MCF 10A (cell line): ENCODE results near the gene WDFY3. TPM values are rescaled to one million over a fixed set of nuclear protein-coding genes. Genes with fewer than 3 reads are reported as not detected.
A peak's percentile ranks its signal among the peaks of the same experiment; 100 is the strongest.

Source experiments
- BruUV-seq: library from RNA; stranded (reverse); fragments of 400-500 nt; replicated peaks from 2 replicates; lab custom pipeline; 2021; lab: Mats Ljungman, UMichigan
- CTCF ChIA-PET: fragments of 300-600 bp; sonication (Branson Sonifier 250); formaldehyde crosslinking; extraction: SDS; loops from one replicate; lab custom pipeline; 2021; ENCODE audit warnings: antibody characterized with exemption, inconsistent platforms; lab: Yijun Ruan, JAX
- POLR2A ChIA-PET: fragments of 300-600, 350-650 bp; sonication (Branson Sonifier 250); formaldehyde crosslinking; extraction: SDS; loops from one replicate; lab custom pipeline; 2020; ENCODE audit warnings: antibody characterized with exemption, inconsistent platforms; lab: Yijun Ruan, JAX
- DNase-seq: peaks from one replicate; pipeline ENCODE4 v3.0.0-alpha.2; 2018; ENCODE audit not compliant: unreplicated experiment
- H3K27ac Mint-ChIP-seq: one replicate; pipeline ENCODE4 v1.8.0; 2022; ENCODE audit warnings: mild to moderate bottlenecking, low read depth, mixed read lengths; ENCODE audit not compliant: unreplicated experiment
- H3K27me3 Mint-ChIP-seq: one replicate; pipeline ENCODE4 v1.8.0; 2022; ENCODE audit warnings: mixed read lengths; ENCODE audit not compliant: insufficient read depth, unreplicated experiment
- H3K36me3 Mint-ChIP-seq: one replicate; pipeline ENCODE4 v1.8.0; 2022; ENCODE audit warnings: mild to moderate bottlenecking, moderate library complexity, mixed read lengths; ENCODE audit not compliant: insufficient read depth, unreplicated experiment
- H3K4me1 Mint-ChIP-seq: one replicate; pipeline ENCODE4 v1.8.0; 2022; ENCODE audit warnings: mixed read lengths; ENCODE audit not compliant: insufficient read depth, unreplicated experiment
- H3K4me3 Mint-ChIP-seq: one replicate; pipeline ENCODE4 v1.8.0; 2022; ENCODE audit warnings: mild to moderate bottlenecking, moderate library complexity, mixed read lengths; ENCODE audit not compliant: unreplicated experiment
- H3K9me3 Mint-ChIP-seq: one replicate; pipeline ENCODE4 v1.8.0; 2022; ENCODE audit warnings: mixed read lengths; ENCODE audit not compliant: unreplicated experiment
- intact Hi-C: fragments of 100-400 bp; cut with micrococcal nuclease; formaldehyde crosslinking; loops from 2 replicates; pipeline ENCODE4 v1.14.1; 2022
- total RNA-seq: library from RNA; stranded (reverse); gene quantifications from 2 replicates; pipeline ENCODE4 v1.2.3, GENCODE V29; 2022
- TF ChIP-seq, protein P1 (sequence below): fragments of 200-600 bp; IDR thresholded peaks from one replicate; pipeline ENCODE4 v1.8.0; 2022; ENCODE audit warnings: antibody characterized with exemption, mild to moderate bottlenecking; ENCODE audit not compliant: unreplicated experiment

The WDFY3 gene
- total RNA-seq, 1 experiment from 2014 or later: 90.7 TPM

GRCh38 chr4:84915396-84915780 lies 51.1 kb downstream of the WDFY3 start:
- ChIA-PET CTCF (interaction anchor here (1.0 kb wide), 1 partner anchor 15 kb away, joined by 3 read pairs; no protein-coding TSS in a partner anchor), POLR2A (interaction anchor here (1.6 kb wide), 1 partner anchor 51 kb away, joined by 13 read pairs; the partner anchor contains the start of gene WDFY3)
- BruUV-seq: no TSS peak
- TF ChIP-seq, protein P1, sequence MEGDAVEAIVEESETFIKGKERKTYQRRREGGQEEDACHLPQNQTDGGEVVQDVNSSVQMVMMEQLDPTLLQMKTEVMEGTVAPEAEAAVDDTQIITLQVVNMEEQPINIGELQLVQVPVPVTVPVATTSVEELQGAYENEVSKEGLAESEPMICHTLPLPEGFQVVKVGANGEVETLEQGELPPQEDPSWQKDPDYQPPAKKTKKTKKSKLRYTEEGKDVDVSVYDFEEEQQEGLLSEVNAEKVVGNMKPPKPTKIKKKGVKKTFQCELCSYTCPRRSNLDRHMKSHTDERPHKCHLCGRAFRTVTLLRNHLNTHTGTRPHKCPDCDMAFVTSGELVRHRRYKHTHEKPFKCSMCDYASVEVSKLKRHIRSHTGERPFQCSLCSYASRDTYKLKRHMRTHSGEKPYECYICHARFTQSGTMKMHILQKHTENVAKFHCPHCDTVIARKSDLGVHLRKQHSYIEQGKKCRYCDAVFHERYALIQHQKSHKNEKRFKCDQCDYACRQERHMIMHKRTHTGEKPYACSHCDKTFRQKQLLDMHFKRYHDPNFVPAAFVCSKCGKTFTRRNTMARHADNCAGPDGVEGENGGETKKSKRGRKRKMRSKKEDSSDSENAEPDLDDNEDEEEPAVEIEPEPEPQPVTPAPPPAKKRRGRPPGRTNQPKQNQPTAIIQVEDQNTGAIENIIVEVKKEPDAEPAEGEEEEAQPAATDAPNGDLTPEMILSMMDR: no peak
- no peak overlapping the region for H3K4me3 Mint-ChIP-seq
- no peaks in the 10 kb centered on the region for H3K27me3 Mint-ChIP-seq
- no peak overlapping the region for H3K27ac Mint-ChIP-seq
- H3K36me3 Mint-ChIP-seq: peaks cover 9% of the 10 kb centered on the region
- H3K9me3 Mint-ChIP-seq: no peaks in the 10 kb centered on the region
- intact Hi-C loops: no loop called here
- H3K4me1 Mint-ChIP-seq: peaks cover 27% of the 10 kb centered on the region
- DNase-seq: no peak

DNA sequence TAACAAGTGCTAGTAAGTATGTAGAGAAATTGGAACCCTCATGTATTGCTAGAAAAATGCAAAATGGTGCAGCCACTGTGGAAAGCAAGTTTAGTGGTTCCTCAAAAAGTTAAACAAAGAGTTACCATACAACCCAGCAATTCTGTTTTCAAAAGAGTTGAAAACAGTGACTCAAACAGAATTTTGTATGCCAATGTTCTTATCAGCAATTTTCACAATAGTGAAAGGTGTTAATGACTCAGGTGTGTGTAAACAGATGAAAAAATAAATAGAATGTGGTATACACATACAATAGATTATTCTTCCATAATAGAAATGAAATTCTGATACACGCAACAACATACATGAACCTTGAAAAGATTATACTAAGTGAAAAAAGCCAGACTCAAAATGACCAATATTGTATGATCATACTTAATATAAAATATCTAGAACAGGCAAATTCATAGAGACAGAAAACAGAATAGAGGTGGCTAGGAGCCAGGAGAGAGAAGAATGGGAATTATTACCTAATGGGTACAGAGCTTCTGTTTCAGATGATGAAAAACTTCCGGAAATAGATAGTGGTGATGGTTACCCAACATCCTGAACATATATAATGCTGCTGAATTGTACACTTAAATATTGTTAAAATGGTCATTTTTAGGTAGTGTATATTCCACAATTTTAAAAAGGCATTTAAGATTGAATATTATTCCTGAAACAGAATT lies 51.6 kb downstream of the WDFY3 start:
- Mint-ChIP-seq H3K9me3 (no peaks in the 10 kb centered on the region), H3K36me3 (peaks cover 7% of the 10 kb centered on the region), H3K27me3 (no peaks in the 10 kb centered on the region), H3K27ac (peak overlapping the region; percentile 27), H3K4me1 (peaks cover 21% of the 10 kb centered on the region), H3K4me3 (no peak overlapping the region)
- CTCF ChIA-PET: no interaction called here
- peak; percentile 72 for DNase-seq
- no TSS peak for BruUV-seq
- POLR2A ChIA-PET: interaction anchor here (1.6 kb wide), 1 partner anchor 52 kb away, joined by 13 read pairs; the partner anchor contains the start of gene WDFY3
- intact Hi-C loops: no loop called here
- TF ChIP-seq, protein P1: no peak

GRCh38 chr4:84913176-84913575 lies 53.3 kb downstream of the WDFY3 start:
- Mint-ChIP-seq H3K27me3 (no peaks in the 10 kb centered on the region), H3K4me1 (peaks cover 15% of the 10 kb centered on the region), H3K27ac (no peak overlapping the region), H3K36me3 (no peaks in the 10 kb centered on the region), H3K4me3 (no peak overlapping the region), H3K9me3 (no peaks in the 10 kb centered on the region)
- ChIA-PET POLR2A (interaction anchor here (0.7 to 1.2 kb wide), 2 partner anchors 54 to 1429 kb away, joined by 3 read pairs; partner anchors contain the start of gene WDFY3), CTCF (interaction anchor here (0.5 to 2.2 kb wide), 3 partner anchors 9 to 163 kb away, joined by 4 to 5 read pairs (median 5); no protein-coding TSS in a partner anchor)
- no peak for DNase-seq
- no TSS peak for BruUV-seq
- TF ChIP-seq, protein P1: no peak
- intact Hi-C loops: no loop called here

- CTCF ChIA-PET: interaction anchor here (0.5 to 2.2 kb wide), 4 partner anchors 10 to 694 kb away, joined by 3 to 5 read pairs (median 4); no protein-coding TSS in a partner anchor
- Mint-ChIP-seq H3K4me3 (no peak overlapping the region), H3K4me1 (peaks cover 15% of the 10 kb centered on the region), H3K27me3 (no peaks in the 10 kb centered on the region), H3K36me3 (no peaks in the 10 kb centered on the region), H3K27ac (no peak overlapping the region), H3K9me3 (no peaks in the 10 kb centered on the region)
- intact Hi-C loops: no loop called here
- POLR2A ChIA-PET: interaction anchor here (0.7 kb wide), 1 partner anchor 1428 kb away, joined by 3 read pairs; no protein-coding TSS in a partner anchor
- TF ChIP-seq, protein P1: no peak
- no TSS peak for BruUV-seq
- no peak for DNase-seq
Observed at GRCh38 chr4:84912741-84913140, 53.7 kb downstream of the WDFY3 start.
